Muscle layer of colon (tissue), 2 donors: ENCODE results near the gene FXYD2.

ENCODE experiments used
- H3K27ac ChIP-seq: one replicate; pipeline ENCODE4 v1.7.0; 2013; ENCODE audit warnings: low read depth, mild to moderate bottlenecking, low read length, moderate library complexity
- H3K27me3 ChIP-seq, 2 donors: one replicate each; pipeline ENCODE4 v1.7.0; 2013; ENCODE audit warnings: low read length in 2 of 2, mild to moderate bottlenecking in 2 of 2; ENCODE audit not compliant: insufficient read depth in 2 of 2, control insufficient read depth in 1 of 2
- H3K36me3 ChIP-seq: one replicate; pipeline ENCODE4 v1.7.0; 2013; ENCODE audit warnings: mild to moderate bottlenecking, low read length; ENCODE audit not compliant: insufficient read depth
- H3K4me1 ChIP-seq: one replicate; pipeline ENCODE4 v1.7.0; 2013; ENCODE audit warnings: mild to moderate bottlenecking, low read length; ENCODE audit not compliant: insufficient read depth
- H3K4me3 ChIP-seq, 2 donors: one replicate each; pipeline ENCODE4 v1.7.0; 2013; ENCODE audit warnings: low read length in 2 of 2, low read depth in 1 of 2, mild to moderate bottlenecking in 1 of 2, moderate library complexity in 1 of 2
- H3K9ac ChIP-seq: one replicate; pipeline ENCODE4 v1.7.0; 2013; ENCODE audit warnings: low read length
- H3K9me3 ChIP-seq: one replicate; pipeline ENCODE4 v1.7.0; 2013; ENCODE audit warnings: mild to moderate bottlenecking, low read length
- donor health status: abdominal sarcoma.
- donor health status: Adenocarcinoma of cecum.

Gene FXYD2

DNA sequence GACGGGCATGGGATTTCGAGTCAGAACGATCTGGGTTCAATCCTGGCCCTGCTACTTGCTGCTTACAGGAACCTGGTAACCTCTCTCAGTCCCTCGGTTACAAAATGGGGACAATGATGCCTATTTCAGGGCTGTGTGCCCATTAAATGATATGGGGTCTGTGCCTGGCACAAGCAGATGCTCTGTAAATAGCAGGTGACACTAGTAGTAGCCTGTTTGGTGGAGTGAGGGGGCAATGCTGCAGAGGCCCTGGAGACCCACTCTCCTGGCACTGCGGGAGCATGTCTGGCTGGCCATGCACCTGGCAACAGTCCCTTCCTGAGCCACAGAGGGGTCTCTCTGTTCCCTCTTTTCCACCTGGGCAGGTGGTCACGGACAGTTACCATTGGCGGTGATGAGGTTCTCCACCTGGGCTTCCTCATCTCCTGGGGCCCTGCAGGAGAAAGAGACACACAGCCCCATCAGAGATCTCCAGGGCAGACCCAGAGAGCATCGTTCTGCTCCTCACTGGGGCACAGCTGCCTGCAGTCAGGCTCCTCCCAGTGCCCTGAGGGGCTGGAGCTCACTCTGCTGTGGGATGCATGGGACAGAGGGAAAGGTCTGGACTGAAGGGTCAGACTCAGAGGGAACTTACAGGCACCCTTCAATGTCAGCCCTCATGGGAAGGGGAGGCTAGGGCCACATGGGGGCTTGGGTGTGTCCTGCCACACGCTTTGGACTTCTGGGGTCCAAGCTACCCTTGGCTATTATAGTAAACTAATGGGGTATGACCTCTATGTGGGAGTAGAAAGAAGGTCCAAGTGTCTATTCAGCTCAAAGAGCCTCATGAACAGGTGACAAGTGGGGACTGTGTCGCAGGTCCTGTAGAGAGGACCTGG, 15.6 kb upstream of the FXYD2 start:
- Histone ChIP-seq H3K27me3 (no peaks in the 10 kb centered on the region), H3K36me3 (peaks cover 57% of the 10 kb centered on the region), H3K4me3 (no peak overlapping the region), H3K4me1 (peaks cover 8% of the 10 kb centered on the region), H3K27ac (no peak overlapping the region), H3K9me3 (no peaks in the 10 kb centered on the region), H3K9ac (no peak overlapping the region)

DNA sequence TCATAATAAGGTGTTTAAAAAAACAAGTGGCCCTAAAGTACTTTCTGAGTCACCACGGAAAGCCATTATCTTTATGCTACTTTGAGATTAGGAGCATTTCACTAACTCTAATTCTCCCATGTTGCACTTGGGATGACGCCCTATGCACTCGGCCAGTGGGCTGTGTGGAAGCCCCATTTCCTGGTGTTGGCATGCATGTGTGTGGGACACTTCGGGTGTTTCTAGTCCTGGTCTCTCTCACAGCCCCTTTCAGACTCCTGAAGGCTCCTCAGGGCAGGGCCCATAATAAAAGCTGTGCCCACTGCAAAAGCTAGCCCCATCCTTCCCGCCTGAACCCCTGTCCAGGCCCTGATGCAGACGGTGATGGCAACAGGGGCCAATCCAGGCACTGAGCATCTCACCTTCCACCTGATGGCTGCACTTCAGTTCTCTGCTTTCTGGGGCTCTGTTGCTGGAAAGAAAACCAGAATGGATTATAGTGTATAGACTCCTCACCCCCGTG, 14.9 kb upstream of the FXYD2 start:
- H3K9me3 ChIP-seq = no peaks in the 10 kb centered on the region
- H3K9ac ChIP-seq = no peak overlapping the region
- peaks cover 8% of the 10 kb centered on the region for H3K4me1 ChIP-seq
- no peak overlapping the region for H3K4me3 ChIP-seq
- peaks cover 56% of the 10 kb centered on the region for H3K36me3 ChIP-seq
- H3K27me3 ChIP-seq = no peaks in the 10 kb centered on the region
- no peak overlapping the region for H3K27ac ChIP-seq

DNA sequence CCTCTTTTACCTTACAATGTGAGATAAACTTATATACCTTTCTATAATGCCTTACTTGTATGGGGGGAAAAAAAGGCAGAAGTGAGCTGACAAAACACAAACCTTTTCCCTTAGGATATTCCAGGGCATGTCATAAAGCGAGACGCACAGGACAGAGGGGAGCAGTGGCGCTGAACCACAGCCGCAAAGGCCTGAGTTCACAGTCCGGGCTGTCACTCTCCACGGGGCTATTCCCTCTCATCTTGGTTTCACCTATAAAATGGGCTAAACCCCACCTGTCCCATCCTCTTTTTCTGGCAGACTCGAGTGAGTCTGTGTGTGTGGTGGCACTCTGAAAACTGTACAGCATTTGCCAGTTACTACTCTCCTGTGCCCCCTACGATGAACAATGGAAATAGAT, 14.4 kb upstream of the FXYD2 start:
- Histone ChIP-seq H3K4me1 (peaks cover 8% of the 10 kb centered on the region), H3K4me3 (no peak overlapping the region)

DNA sequence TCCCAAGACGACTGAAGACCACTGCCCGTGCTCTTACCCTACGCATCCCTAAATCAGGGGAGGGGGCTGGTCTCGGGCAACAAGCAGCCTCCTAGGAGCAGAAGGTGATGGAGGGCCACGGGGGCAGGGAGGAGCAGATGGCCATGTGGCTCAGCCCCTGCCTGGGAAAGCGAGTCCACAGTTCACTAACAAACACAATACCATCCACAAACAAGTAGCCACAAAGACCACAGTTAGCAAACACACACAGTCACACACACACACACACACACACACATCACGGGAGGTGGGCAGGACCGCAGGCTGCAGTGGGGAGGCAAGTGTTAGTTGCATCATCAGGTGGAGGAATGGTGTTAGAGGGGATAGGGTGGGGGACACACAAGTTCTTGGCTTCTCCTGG, 13.2 kb upstream of the FXYD2 start:
- Histone ChIP-seq H3K9me3 (no peaks in the 10 kb centered on the region), H3K27ac (no peak overlapping the region), H3K4me1 (peaks cover 4% of the 10 kb centered on the region), H3K9ac (no peak overlapping the region), H3K4me3 (no peak overlapping the region), H3K36me3 (peaks cover 56% of the 10 kb centered on the region), H3K27me3 (no peaks in the 10 kb centered on the region)

More for the DNA sequence above, 14.4 kb upstream of the FXYD2 start:
- H3K36me3 ChIP-seq = peaks cover 56% of the 10 kb centered on the region
- no peak overlapping the region for H3K27ac ChIP-seq
- no peaks in the 10 kb centered on the region for H3K27me3 ChIP-seq
- no peak overlapping the region for H3K9ac ChIP-seq
- H3K9me3 ChIP-seq = no peaks in the 10 kb centered on the region

DNA sequence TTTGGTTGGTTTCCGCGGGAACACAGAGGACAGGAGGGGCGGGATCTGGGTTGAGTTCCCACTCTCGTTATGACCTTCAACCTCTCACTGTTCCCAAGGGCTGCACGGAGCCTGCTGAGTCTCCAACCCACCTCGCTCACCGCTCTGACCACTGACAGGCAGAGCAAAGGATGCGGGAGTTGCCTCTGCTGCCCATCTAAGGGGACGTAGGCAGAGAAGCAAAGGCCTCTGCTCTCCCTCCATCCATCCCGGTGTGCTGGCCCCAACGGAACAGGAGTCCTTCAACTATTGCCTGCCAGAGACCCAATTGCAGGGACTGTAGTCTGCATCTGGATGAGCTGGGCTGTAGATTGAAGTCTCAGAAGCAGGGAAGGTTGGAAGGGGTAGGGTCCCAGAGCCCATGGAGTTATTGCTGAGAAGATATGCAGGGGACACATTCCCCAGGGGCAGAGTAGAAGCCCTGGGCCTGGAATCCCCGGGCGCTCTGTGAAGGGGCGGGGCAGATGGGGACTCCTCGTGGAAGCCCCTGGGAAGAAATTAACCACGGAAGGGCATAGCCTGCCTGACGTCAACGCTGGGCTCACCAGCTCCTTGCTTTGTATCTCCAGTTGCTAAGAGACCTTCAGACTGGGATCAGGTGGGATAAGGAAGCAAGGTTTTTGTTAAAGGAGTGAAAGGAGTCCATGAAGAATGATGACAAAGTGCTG, 12.7 kb upstream of the FXYD2 start:
- H3K9me3 ChIP-seq = no peaks in the 10 kb centered on the region
- H3K4me3 ChIP-seq = no peak overlapping the region
- no peak overlapping the region for H3K9ac ChIP-seq
- H3K27ac ChIP-seq = no peak overlapping the region
- peaks cover 51% of the 10 kb centered on the region for H3K36me3 ChIP-seq
- H3K4me1 ChIP-seq = peaks cover 4% of the 10 kb centered on the region
- H3K27me3 ChIP-seq = no peaks in the 10 kb centered on the region

DNA sequence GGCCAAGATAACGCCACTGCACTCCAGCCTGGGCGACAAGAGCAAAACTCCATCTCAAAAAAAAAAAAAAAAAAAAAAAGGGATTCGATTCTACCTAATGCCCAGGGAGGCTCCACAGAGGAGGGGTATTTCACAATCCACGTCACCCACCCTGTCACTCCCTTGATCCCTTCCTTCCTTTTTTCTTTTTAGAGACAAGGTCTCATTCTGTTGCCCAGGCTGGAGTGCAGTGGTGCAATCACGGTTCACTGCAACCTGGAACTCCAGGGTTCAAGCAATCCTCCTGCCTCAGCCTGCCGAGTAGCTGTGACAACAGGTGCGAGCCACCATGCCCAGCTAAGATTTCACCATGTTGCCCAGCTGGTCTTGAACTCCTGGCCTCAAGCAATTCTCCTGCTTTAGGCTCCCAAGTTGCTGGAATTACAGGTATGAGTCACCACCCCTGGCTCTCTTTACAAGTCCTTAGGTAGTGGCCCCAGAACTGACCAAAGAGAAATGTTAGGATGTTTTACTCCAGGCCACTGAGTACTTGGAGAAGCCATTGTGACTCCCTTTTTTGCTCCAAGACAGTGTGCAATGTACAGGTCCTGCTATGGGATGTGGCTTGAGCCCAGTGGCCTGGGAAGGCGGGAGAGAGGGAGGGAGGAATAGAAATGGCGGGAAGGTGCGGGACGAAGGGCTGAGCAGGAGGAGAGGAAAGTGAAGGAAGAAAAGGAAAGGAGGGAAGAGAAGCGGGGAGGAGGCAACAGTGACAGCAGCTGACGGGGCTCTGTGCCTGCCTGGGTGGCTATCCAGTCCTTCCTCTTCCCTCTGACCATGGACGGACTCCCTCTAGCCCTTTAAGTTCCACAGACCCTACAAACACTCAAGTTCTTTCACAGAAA, 11.8 kb upstream of the FXYD2 start:
- no peak overlapping the region for H3K27ac ChIP-seq
- peaks cover 7% of the 10 kb centered on the region for H3K4me1 ChIP-seq
- no peaks in the 10 kb centered on the region for H3K27me3 ChIP-seq
- peaks cover 42% of the 10 kb centered on the region for H3K36me3 ChIP-seq
- H3K9ac ChIP-seq = no peak overlapping the region
- no peaks in the 10 kb centered on the region for H3K9me3 ChIP-seq
- no peak overlapping the region for H3K4me3 ChIP-seq

DNA sequence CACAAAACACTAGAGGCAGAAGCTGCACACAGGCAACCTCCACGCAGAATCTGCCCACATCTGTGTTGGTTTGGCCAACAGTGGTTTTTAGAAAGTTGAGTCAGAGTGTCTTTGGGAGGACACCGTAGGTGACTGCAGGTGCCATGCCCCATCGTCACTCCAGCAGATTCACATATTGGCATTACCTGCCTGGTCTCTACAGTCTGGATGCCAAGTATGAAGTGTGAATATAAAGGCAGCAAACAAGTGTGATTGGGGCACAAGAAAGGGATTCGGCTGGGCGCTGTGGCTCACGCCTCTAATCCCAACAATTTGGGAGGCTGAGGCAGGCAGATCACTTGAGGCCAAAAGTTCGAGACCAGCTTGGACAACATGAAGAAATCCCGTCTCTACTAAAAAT, 11.0 kb upstream of the FXYD2 start:
- H3K9ac ChIP-seq = no peak overlapping the region
- H3K4me1 ChIP-seq = peaks cover 12% of the 10 kb centered on the region
- H3K36me3 ChIP-seq = peaks cover 34% of the 10 kb centered on the region

DNA sequence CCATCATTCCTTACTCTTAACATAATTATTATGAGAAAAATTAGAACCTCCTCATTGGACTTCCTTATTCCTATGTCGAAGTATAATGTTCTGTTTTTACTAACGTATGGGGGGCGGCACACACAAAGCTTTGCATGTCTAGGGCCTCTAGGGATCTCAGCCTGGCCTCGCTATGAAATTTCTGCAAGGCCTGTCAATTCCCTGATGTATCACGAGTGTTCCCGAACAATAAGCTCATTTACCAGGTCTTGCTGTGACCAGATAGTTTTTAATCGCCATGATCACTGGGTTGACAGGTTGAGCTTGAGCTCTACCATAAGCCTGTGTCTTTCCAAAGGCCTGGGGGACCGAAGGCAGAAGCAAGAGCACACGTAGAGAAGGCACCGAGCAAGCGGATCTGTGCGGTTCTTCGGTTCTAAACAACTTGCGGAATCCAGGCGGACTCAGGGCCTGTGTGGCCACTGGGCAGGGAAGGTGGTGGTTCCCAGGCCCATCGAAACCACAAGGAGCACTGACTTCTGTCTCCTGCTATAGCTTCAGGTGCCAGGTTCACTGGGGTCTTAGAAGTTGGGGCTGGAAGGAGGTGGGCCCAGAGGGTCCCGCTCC, 10.4 kb upstream of the FXYD2 start:
- no peak overlapping the region for H3K27ac ChIP-seq
- H3K9ac ChIP-seq = no peak overlapping the region
- H3K4me3 ChIP-seq = no peak overlapping the region
- peaks cover 30% of the 10 kb centered on the region for H3K36me3 ChIP-seq
- no peaks in the 10 kb centered on the region for H3K9me3 ChIP-seq
- peaks cover 12% of the 10 kb centered on the region for H3K4me1 ChIP-seq
- H3K27me3 ChIP-seq = no peaks in the 10 kb centered on the region

More for the DNA sequence above, 11.0 kb upstream of the FXYD2 start:
- Histone ChIP-seq H3K27ac (no peak overlapping the region), H3K4me3 (no peak overlapping the region), H3K27me3 (no peaks in the 10 kb centered on the region), H3K9me3 (no peaks in the 10 kb centered on the region)

DNA sequence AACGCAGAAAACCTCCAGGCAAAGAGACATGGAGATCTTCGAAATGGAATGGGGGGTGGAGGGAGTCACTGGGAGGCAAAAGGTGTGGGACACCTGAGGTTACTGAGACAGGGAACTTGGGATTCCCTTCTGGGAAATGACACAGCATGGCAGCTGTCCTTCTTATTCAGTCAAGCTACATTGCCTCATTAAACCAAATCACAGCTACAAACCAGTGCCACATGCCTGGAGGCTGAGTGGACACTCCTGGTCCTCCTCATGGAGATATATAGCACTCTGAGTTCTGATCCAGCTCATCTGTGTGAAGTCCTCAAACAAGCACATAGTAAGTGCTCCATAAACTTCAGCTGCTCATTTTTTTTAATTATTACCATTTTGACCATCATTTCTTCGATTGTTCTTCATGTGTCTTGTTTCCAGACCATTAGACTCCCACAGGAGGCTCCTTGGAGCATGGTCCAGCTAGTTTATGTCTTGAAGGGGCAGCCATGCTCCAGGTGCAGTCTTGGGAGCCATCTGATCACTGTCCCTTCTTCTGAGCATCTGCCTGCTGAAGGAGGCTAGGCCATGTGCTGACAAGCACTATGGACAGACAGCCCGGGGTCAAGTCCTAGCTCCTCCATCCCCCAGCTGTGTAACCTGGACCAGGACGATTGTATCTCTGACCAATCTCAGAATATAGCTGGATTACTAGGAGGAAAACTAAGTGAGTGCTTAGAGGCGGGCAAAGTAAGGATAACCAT, 9.7 kb upstream of the FXYD2 start:
- Histone ChIP-seq H3K36me3 (peaks cover 23% of the 10 kb centered on the region), H3K4me1 (peaks cover 12% of the 10 kb centered on the region), H3K9ac (no peak overlapping the region), H3K9me3 (no peaks in the 10 kb centered on the region), H3K27me3 (no peaks in the 10 kb centered on the region), H3K27ac (no peak overlapping the region), H3K4me3 (no peak overlapping the region)

DNA sequence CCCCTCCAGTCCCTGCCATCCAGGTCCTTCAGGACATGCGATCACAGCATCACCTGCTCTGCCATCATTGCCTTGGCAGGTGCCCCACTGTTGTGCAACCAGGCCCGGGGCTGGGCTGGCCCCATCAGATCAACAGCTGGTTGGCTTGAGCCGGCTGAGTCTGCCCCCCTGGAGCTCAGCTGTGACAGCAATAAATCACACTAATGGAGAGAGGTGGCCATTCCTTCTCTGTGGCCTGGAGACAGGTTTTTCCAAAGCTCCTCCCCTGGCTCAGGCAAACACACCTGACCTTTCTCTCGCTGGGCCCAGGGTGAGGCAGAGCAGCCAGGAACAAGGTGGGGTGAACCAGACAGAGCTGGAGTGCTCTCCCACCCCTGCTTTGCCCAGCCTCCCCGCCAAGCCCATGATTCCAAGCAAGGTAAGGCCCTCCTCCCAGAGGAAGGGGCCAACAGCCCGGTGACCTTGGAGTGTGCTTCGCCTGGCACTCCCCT, 8.9 kb upstream of the FXYD2 start:
- no peak overlapping the region for H3K4me3 ChIP-seq
- no peak overlapping the region for H3K9ac ChIP-seq
- peaks cover 15% of the 10 kb centered on the region for H3K36me3 ChIP-seq
- peaks cover 20% of the 10 kb centered on the region for H3K4me1 ChIP-seq
- H3K27ac ChIP-seq = no peak overlapping the region
- H3K9me3 ChIP-seq = no peaks in the 10 kb centered on the region
- H3K27me3 ChIP-seq = no peaks in the 10 kb centered on the region
